ENCODE results near the gene IPO4.

Gene IPO4

DNA sequence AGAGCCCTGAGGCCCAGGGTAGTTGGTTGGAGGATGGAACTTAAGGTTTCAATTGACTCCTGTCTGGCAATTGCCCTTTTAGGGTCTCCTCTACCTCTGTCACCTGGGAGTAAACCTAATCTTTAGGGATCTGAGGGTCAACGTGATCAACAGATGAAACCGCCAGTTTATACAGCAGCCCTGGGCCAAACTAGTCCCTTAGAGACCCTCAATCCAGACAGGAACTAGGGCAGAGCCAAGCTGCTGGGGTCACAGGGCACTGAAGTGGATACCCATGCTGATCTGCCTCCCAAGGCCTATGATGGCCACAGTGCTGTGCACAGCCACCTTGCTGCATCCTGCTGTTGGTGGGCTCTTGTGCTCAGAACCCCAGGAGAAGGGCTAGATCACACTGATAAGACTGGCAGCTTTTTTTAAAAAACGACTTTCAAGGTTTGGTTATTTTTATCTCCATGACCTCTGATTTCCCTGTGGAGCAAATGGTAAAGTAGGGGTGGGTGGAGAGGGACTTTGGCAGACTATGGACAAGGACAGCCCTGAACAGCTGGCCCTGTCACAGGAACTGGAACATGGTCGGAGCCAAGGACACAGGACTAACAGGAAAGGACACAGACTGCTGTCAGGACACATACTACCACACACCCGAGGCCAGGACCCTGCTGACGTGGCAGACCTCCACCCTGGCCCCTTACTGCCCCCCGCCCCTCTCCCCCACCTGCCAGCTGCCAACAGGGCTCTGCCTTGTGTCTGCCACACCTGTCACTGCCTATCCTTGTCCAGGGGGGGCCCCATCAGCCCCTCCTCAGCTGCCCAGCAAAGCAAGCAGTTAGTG is 57.7 kb downstream of the IPO4 start:
- no peak for DNase-seq

GRCh38 chr14:24130380-24130716 is 58.3 kb downstream of the IPO4 start, which contains the start of gene FITM1:
Gene FITM1, plus strand, starts transcription at chr14:24130659. Its CDS starts 905 bp downstream, at chr14:24131564.
- DNase-seq: no peak

All from DMS79 (cell line).